ENCODE data around the gene SNRPA1. TPM values are rescaled to one million over a fixed set of nuclear protein-coding genes. Genes with fewer than 3 reads are reported as not detected.
A peak's percentile ranks its signal among the peaks of the same experiment; 100 is the strongest.

Gene SNRPA1
- total and polyA plus RNA-seq, 2 donors (not counting 3 experiments of a cell fraction or from before 2014, with no cell fraction given): 68.5 to 82.7 TPM

DNA sequence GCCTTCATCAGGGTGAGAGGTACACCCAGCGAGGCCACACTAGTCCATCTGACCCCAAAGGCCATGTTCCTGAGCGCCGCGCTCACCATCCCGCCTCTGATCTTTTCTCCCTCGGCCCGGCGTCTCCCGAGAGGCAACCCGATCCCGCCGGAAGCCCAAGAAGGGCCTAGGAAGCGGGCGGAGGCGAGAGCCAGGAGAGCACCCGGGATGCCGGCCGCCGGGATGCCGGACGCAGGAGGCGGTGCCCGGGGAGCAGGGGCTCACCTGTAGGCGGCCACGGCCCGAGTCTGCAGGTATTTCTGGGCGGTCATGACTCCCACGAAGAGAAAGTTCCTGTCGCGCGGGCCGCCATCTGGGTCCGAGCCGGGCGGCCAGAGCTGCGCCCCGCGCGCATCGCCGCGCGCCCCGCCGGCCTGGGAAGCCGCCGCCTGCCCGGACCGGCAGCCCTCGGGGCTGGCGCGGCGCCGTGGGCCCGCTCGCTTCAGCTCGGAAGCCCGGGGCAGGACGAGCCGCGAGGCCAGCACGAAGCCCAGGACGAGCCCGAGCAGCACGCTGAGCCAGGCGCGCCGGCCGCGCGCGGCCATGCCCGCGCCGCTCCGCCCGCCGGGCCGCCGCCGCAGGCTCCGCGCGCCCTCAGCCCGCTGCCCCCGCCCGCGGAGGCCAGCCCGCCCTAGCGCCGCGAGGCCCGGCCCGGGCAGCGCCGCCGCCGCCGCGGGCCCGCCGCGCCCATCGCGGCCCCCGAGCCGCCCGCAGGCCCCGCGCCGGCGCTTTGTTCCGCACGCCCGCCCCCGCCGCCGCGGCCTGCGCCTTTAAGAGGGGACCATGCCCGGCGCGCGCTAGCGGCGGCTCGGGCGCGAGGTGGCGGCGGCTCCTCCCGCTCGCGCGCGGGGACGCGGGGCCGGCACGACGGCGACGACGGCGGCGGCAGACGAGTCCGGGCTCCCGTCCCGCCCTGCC is 43.9 kb downstream of the SNRPA1 start:
- Histone ChIP-seq H3K27me3 (ENCODE audit: control insufficient read depth in 2 of 2, insufficient read depth in 2 of 2, low read length in 2 of 2) (no peaks in the 10 kb centered on the region), H3K4me1 (ENCODE audit: control insufficient read depth, extremely low read depth, insufficient read depth, low read length) (peaks cover 39% of the 10 kb centered on the region), H3K9me1 (replicated peaks; ENCODE audit: control insufficient read depth, extremely low read depth, insufficient read depth, low read length) (no peaks in the 10 kb centered on the region), H3K36me3 (ENCODE audit: control insufficient read depth in 2 of 2, extremely low read depth in 1 of 2, insufficient read depth in 2 of 2, low read length in 2 of 2) (no peaks in the 10 kb centered on the region), H3K9me3 (replicated peaks; ENCODE audit: control insufficient read depth, insufficient read depth, low read length) (no peaks in the 10 kb centered on the region), H3K79me2 (ENCODE audit: control insufficient read depth, insufficient read depth, low read length) (peaks cover 47% of the 10 kb centered on the region), H3K4me2 (ENCODE audit: insufficient read depth, low read length) (peak overlapping the region; percentile 73), H4K20me1 (replicated peaks; ENCODE audit: control insufficient read depth, extremely low read depth, insufficient read depth, low read length) (no peaks in the 10 kb centered on the region), H3K9ac (replicated peaks; ENCODE audit: extremely low read depth, insufficient read depth, low read length) (peak overlapping the region; percentile 61), H2AFZ (ENCODE audit: low read depth, low read length) (peak overlapping the region; percentile 61), H3K27ac (ENCODE audit: insufficient read depth, low read depth, low read length) (peak overlapping the region; percentile 70), H3K4me3 (replicated peaks in 1 of 3; ENCODE audit: insufficient read depth in 1 of 3, low read depth in 1 of 3, low read length in 3 of 3) (peak overlapping the region; percentile 53 to 86 (median 83))
- no peak for DNase-seq (ENCODE audit: low read depth, low spot score)
- POLR2A ChIA-PET: interaction anchor here (0.7 to 1.2 kb wide), 4 partner anchors 69 to 147 kb away, joined by 3 to 6 read pairs (median 4); no protein-coding TSS in a partner anchor
- CTCF ChIA-PET: interaction anchor here (0.8 to 3.0 kb wide), 27 partner anchors 8 to 243 kb away, joined by 3 to 22 read pairs (median 4); no protein-coding TSS in a partner anchor
- BruUV-seq (replicated peaks): no TSS peak
- intact Hi-C loops (cut with micrococcal nuclease) (loop anchor here (1.0 to 10.0 kb wide), 4 partner anchors 50 to 646 kb away; partner anchors contain the start of genes ASB7 and LINS1), dilution Hi-C loops (cut with MboI; ENCODE audit: extremely low pct_ligation_motif_present, low sequenced_read_pairs) (no loop called here)
- no peak for FAIRE-seq
- TF ChIP-seq, protein P1, sequence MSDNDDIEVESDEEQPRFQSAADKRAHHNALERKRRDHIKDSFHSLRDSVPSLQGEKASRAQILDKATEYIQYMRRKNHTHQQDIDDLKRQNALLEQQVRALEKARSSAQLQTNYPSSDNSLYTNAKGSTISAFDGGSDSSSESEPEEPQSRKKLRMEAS (IDR thresholded peaks at IDR 0.05; ENCODE audit: insufficient read depth, insufficient read length): no peak
- TF ChIP-seq, protein P2, sequence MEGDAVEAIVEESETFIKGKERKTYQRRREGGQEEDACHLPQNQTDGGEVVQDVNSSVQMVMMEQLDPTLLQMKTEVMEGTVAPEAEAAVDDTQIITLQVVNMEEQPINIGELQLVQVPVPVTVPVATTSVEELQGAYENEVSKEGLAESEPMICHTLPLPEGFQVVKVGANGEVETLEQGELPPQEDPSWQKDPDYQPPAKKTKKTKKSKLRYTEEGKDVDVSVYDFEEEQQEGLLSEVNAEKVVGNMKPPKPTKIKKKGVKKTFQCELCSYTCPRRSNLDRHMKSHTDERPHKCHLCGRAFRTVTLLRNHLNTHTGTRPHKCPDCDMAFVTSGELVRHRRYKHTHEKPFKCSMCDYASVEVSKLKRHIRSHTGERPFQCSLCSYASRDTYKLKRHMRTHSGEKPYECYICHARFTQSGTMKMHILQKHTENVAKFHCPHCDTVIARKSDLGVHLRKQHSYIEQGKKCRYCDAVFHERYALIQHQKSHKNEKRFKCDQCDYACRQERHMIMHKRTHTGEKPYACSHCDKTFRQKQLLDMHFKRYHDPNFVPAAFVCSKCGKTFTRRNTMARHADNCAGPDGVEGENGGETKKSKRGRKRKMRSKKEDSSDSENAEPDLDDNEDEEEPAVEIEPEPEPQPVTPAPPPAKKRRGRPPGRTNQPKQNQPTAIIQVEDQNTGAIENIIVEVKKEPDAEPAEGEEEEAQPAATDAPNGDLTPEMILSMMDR (IDR thresholded peaks at IDR 0.05; ENCODE audit: extremely low read depth in 1 of 2, insufficient read depth in 1 of 2, low read depth in 1 of 2, low read length in 2 of 2): no peak
- TF ChIP-seq MYC (IDR thresholded peaks at IDR 0.05; ENCODE audit: low read depth, low read length) (no peak), JUN (IDR thresholded peaks at IDR 0.05; ENCODE audit: borderline replicate concordance, insufficient read depth, insufficient read length, low read depth) (no peak), GATA2 (IDR thresholded peaks at IDR 0.05; ENCODE audit: insufficient read depth, insufficient read length, low read depth, low read length) (no peak), POLR2AphosphoS5 (IDR thresholded peaks at IDR 0.05; ENCODE audit: insufficient read depth, low read depth, low read length) (peak; percentile 14), POLR2A (IDR thresholded peaks at IDR 0.05; ENCODE audit: low read depth, low read length) (peak; percentile 24)

All from endothelial cell of umbilical vein (primary cell).